PC-9 (cell line): Measurements from ENCODE around the gene TNIP3. TPM values are rescaled to one million over a fixed set of nuclear protein-coding genes. Genes with fewer than 3 reads are reported as not detected.

ENCODE experiments used
- BruUV-seq: library from RNA; stranded (reverse); fragments of 400-500 nt; replicated peaks from 2 replicates; lab custom pipeline; 2021; lab: Mats Ljungman, UMichigan
- CTCF ChIA-PET: fragments of 300-600 bp; sonication (Branson Sonifier 250); formaldehyde crosslinking; loops from one replicate; lab custom pipeline; 2022; ENCODE audit warnings: antibody characterized with exemption; lab: Charles Lee
- POLR2A ChIA-PET: fragments of 300-600 bp; sonication (Branson Sonifier 250); formaldehyde crosslinking; loops from one replicate; lab custom pipeline; 2022; ENCODE audit warnings: antibody characterized with exemption; ENCODE audit not compliant: unreplicated experiment; lab: Charles Lee
- DNase-seq, 2 experiments: peaks; one replicate each; pipeline versions ENCODE4 v3.0.0 to v3.0.0-alpha.2; 2015 to 2022; ENCODE audit warnings: mixed read lengths in 1 of 2
- H2AFZ ChIP-seq: fragments of 200-600 bp; sonication (generic); 2 replicates; pipeline ENCODE4 v1.8.1; 2017; ENCODE audit warnings: antibody characterized with exemption
- H3F3A ChIP-seq: fragments of 200-600 bp; sonication (generic); 2 replicates; pipeline ENCODE4 v1.8.1; 2017; ENCODE audit warnings: antibody characterized with exemption, mild to moderate bottlenecking, low read depth; ENCODE audit not compliant: insufficient read depth
- H3K27ac ChIP-seq: fragments of 200-600 bp; sonication (generic); 2 replicates; pipeline ENCODE4 v1.6.1; 2016; ENCODE audit warnings: mixed run types
- H3K27me3 ChIP-seq: fragments of 200-600 bp; sonication (generic); 2 replicates; pipeline ENCODE4 v1.6.1; 2016; ENCODE audit warnings: low read depth, mixed run types; ENCODE audit not compliant: insufficient read depth
- H3K36me3 ChIP-seq: fragments of 200-600 bp; sonication (generic); 2 replicates; pipeline ENCODE4 v1.6.1; 2016; ENCODE audit warnings: low read depth, mixed run types
- H3K4me1 ChIP-seq: fragments of 200-600 bp; sonication (generic); replicated peaks from 2 replicates; pipeline ENCODE4 v1.6.1; 2016; ENCODE audit warnings: mixed run types; ENCODE audit not compliant: insufficient read depth
- H3K4me2 ChIP-seq: fragments of 200-600 bp; sonication (generic); 2 replicates; pipeline ENCODE4 v1.6.1; 2017; ENCODE audit warnings: mixed run types
- H3K4me3 ChIP-seq: fragments of 200-600 bp; sonication (generic); 2 replicates; pipeline ENCODE4 v1.6.1; 2016; ENCODE audit warnings: mixed run types
- H3K79me2 ChIP-seq: fragments of 200-600 bp; sonication (generic); 2 replicates; pipeline ENCODE4 v1.6.1; 2017; ENCODE audit warnings: low read depth, mixed run types
- H3K9me2 ChIP-seq: fragments of 200-600 bp; sonication (generic); 2 replicates; pipeline ENCODE4 v1.8.1; 2017; ENCODE audit warnings: mild to moderate bottlenecking; ENCODE audit not compliant: insufficient read depth
- H3K9me3 ChIP-seq: fragments of 200-600 bp; sonication (generic); 2 replicates; pipeline ENCODE4 v1.8.1; 2016; ENCODE audit warnings: low read depth; ENCODE audit not compliant: insufficient read depth
- H4K20me1 ChIP-seq: fragments of 200-600 bp; sonication (generic); 2 replicates; pipeline ENCODE4 v1.8.1; 2017; ENCODE audit not compliant: insufficient read depth
- CTCF ChIP-seq: fragments of 200-600 bp; sonication (generic); conservative IDR thresholded peaks from 2 replicates; pipeline ENCODE4 v1.6.1; 2017; ENCODE audit warnings: mixed run types, antibody characterized with exemption, mild to moderate bottlenecking, moderate library complexity
- EZH2 ChIP-seq: fragments of 200-600 bp; sonication (generic); IDR thresholded peaks from 2 replicates; pipeline ENCODE4 v1.8.0; 2017; ENCODE audit warnings: antibody characterized with exemption, low read depth
- intact Hi-C: fragments of 100-400 bp; cut with micrococcal nuclease; formaldehyde crosslinking; loops from one replicate; pipeline ENCODE4 v1.10.0; 2022; ENCODE audit not compliant: unreplicated experiment
- total RNA-seq: library from RNA; stranded (reverse); gene quantifications from 2 replicates; pipeline ENCODE4 v1.2.3, GENCODE V29; 2021

Gene TNIP3
- total RNA-seq, 1 experiment from 2014 or later: 1.2 TPM

- intact Hi-C loops: no loop called here
- Histone ChIP-seq H3K4me3 (no peak overlapping the region), H2AFZ (no peak overlapping the region), H3K4me2 (no peak overlapping the region), H3K27me3 (no peaks in the 10 kb centered on the region), H4K20me1 (no peaks in the 10 kb centered on the region), H3K36me3 (no peaks in the 10 kb centered on the region), H3F3A (no peaks in the 10 kb centered on the region; the same call in 1 of the 2 replicates), H3K79me2 (no peaks in the 10 kb centered on the region), H3K9me2 (no peaks in the 10 kb centered on the region), H3K4me1 (peaks cover 15% of the 10 kb centered on the region), H3K9me3 (no peaks in the 10 kb centered on the region), H3K27ac (no peak overlapping the region)
- no peak for TF ChIP-seq CTCF
- no peak for TF ChIP-seq EZH2
- DNase-seq: no peak
- BruUV-seq: no TSS peak
- ChIA-PET CTCF (interaction anchor here (0.6 to 0.7 kb wide), 3 partner anchors 1324 to 1830 kb away, joined by 3 read pairs; partner anchors contain the start of gene FABP2), POLR2A (interaction anchor here (0.7 kb wide), 1 partner anchor 10 kb away, joined by 5 read pairs; no protein-coding TSS in a partner anchor)
These were observed 12.2 kb downstream of the TNIP3 start for GRCh38 chr4:121151942-121152341.

GRCh38 chr4:121150486-121150885 is 13.6 kb downstream of the TNIP3 start:
- no peak overlapping the region for H2AFZ ChIP-seq
- no peaks in the 10 kb centered on the region for H3K36me3 ChIP-seq
- ChIA-PET POLR2A (no interaction called here), CTCF (no interaction called here)
- intact Hi-C loops: no loop called here
- no peak overlapping the region for H3K4me3 ChIP-seq
- H3K79me2 ChIP-seq: no peaks in the 10 kb centered on the region
- TF ChIP-seq CTCF (no peak), EZH2 (no peak)
- no peak overlapping the region for H3K4me2 ChIP-seq
- H3F3A ChIP-seq: no peaks in the 10 kb centered on the region
- H3K27me3 ChIP-seq: no peaks in the 10 kb centered on the region
- no peaks in the 10 kb centered on the region for H3K9me3 ChIP-seq
- H4K20me1 ChIP-seq: no peaks in the 10 kb centered on the region
- H3K4me1 ChIP-seq: peaks cover 3% of the 10 kb centered on the region; the same call in 1 of the 2 replicates
- H3K27ac ChIP-seq: no peak overlapping the region
- no peak for DNase-seq
- no peaks in the 10 kb centered on the region for H3K9me2 ChIP-seq
- BruUV-seq: no TSS peak

- CTCF ChIA-PET: no interaction called here
- Histone ChIP-seq H3K79me2 (no peaks in the 10 kb centered on the region), H4K20me1 (no peaks in the 10 kb centered on the region), H2AFZ (no peak overlapping the region), H3K27me3 (no peaks in the 10 kb centered on the region), H3K27ac (no peak overlapping the region), H3K36me3 (no peaks in the 10 kb centered on the region), H3F3A (no peaks in the 10 kb centered on the region), H3K4me3 (no peak overlapping the region), H3K9me3 (no peaks in the 10 kb centered on the region), H3K9me2 (no peaks in the 10 kb centered on the region), H3K4me2 (no peak overlapping the region), H3K4me1 (no peaks in the 10 kb centered on the region)
- POLR2A ChIA-PET: no interaction called here
- TF ChIP-seq EZH2 (no peak), CTCF (no peak)
- BruUV-seq: no TSS peak
- intact Hi-C loops: no loop called here
- DNase-seq: no peak
These were observed 14.1 kb downstream of the TNIP3 start for GRCh38 chr4:121150003-121150402.
